Thoracic aorta (tissue), 2 donors: ENCODE data around the gene ANKEF1. TPM values are rescaled to one million over a fixed set of nuclear protein-coding genes. Genes with fewer than 3 reads are reported as not detected.
A peak's percentile ranks its signal among the peaks of the same experiment; 100 is the strongest.

Source experiments
- ATAC-seq: fragments of 150-250 bp; one replicate; pipeline ENCODE4 v1.8.0; 2017; ENCODE audit warnings: low read depth; ENCODE audit not compliant: insufficient number of reproducible peaks, low FRiP score
- DNase-seq: peaks from one replicate; pipeline ENCODE4 v3.0.0-alpha.2; 2020; ENCODE audit warnings: low spot score
- H3K27ac ChIP-seq, 2 donors: fragments of 200-600 bp; sonication (generic); 1 replicate in 1 of 2; 2 replicates in 1 of 2; pipeline ENCODE4 v1.5.1; 2016; ENCODE audit warnings: mild to moderate bottlenecking in 2 of 2, moderate library complexity in 2 of 2
- H3K27me3 ChIP-seq: fragments of 200-600 bp; sonication (generic); replicated peaks from 2 replicates; pipeline ENCODE4 v1.6.0; 2016; ENCODE audit warnings: mild to moderate bottlenecking; ENCODE audit not compliant: insufficient read depth
- H3K36me3 ChIP-seq: fragments of 200-600 bp; sonication (generic); one replicate; pipeline ENCODE4 v1.5.1; 2016
- H3K4me1 ChIP-seq, 2 donors: fragments of 200-600 bp; sonication (generic); 1 replicate in 1 of 2; 2 replicates in 1 of 2; pipeline versions ENCODE4 v1.5.1 to v1.6.0; 2016; ENCODE audit warnings: low read depth in 2 of 2, mild to moderate bottlenecking in 1 of 2; ENCODE audit not compliant: control insufficient read depth in 1 of 2
- H3K4me3 ChIP-seq: fragments of 200-600 bp; sonication (generic); 2 replicates; pipeline ENCODE4 v1.5.1; 2016; ENCODE audit warnings: mild to moderate bottlenecking
- H3K9me3 ChIP-seq: fragments of 200-600 bp; sonication (generic); 2 replicates; pipeline ENCODE4 v1.5.1; 2016
- total RNA-seq, 2 donors: library from RNA; depleted of rRNA; stranded (reverse); fragments of >200 nt; gene quantifications; one replicate each; pipeline versions ENCODE4 v1.1.0 to v1.2.3, GENCODE V29; 2016
- TF ChIP-seq, protein P1 (sequence below): fragments of 200-600 bp; sonication (generic); IDR thresholded peaks from one replicate; pipeline ENCODE4 v1.5.1; 2019; ENCODE audit warnings: antibody characterized with exemption

ANKEF1 gene
- total RNA-seq, 2 donors from 2014 or later, result 0.41 to 1.1 TPM

DNA sequence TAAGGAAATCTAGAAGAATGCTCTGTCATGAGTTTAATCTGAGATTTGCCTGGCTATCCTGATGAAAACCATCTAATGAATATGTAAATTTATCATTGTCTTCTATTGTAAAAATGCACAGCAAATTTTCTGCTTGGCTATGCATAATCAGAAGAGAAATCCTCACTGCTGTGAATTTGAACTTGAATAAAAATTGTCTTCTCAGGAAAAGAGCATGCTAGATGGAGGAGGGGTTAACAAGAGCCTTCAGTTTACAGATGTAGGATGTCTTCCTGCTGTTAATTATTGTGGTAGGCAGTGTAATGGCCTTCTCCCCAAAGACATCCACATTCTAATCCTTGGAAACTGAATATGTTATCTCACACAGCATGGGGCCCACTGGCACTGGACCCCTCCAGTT, 45.8 kb downstream of the ANKEF1 start:
- H3K9me3 ChIP-seq, result no peaks in the 10 kb centered on the region
- no peak overlapping the region for H3K27ac ChIP-seq
- H3K27me3 ChIP-seq, result no peaks in the 10 kb centered on the region
- H3K36me3 ChIP-seq, result no peaks in the 10 kb centered on the region
- DNase-seq, result no peak
- TF ChIP-seq, protein P1, sequence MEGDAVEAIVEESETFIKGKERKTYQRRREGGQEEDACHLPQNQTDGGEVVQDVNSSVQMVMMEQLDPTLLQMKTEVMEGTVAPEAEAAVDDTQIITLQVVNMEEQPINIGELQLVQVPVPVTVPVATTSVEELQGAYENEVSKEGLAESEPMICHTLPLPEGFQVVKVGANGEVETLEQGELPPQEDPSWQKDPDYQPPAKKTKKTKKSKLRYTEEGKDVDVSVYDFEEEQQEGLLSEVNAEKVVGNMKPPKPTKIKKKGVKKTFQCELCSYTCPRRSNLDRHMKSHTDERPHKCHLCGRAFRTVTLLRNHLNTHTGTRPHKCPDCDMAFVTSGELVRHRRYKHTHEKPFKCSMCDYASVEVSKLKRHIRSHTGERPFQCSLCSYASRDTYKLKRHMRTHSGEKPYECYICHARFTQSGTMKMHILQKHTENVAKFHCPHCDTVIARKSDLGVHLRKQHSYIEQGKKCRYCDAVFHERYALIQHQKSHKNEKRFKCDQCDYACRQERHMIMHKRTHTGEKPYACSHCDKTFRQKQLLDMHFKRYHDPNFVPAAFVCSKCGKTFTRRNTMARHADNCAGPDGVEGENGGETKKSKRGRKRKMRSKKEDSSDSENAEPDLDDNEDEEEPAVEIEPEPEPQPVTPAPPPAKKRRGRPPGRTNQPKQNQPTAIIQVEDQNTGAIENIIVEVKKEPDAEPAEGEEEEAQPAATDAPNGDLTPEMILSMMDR, result no peak
- ATAC-seq, result no peak
- H3K4me1 ChIP-seq, result no peaks in the 10 kb centered on the region
- H3K4me3 ChIP-seq, result no peak overlapping the region

DNA sequence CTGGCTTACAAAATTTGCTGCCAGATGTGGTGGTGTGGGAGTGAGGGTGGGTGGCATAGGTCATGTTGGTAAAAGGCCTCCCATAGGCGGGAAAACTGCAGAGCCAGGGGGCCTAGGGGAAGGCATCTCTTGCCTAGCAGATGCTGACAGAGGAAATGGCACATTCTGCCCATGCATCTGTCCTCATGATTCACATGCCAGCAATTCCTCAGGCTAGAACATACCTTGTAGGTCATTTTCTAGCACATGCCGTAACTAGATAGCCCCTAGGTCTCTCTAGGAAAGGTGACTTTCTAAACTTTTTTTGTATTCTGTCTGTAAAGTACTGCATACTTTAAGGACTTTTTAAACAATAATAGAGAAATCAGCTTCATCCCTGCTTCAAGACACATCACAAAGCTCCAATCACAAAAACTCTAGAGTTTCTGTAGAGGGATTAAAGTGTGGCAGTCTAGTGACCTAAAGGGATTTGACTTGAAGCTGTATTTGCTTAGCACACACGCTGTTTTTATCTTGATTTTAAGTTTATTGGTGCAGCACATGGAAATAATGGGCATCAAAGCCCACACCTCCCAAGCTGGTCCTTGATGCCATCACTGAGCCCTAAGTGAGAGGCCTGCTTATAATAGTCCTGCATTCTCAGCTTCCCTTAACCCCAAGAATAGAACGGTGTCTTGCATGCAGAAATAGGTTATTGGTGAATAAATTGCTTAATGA, 55.2 kb downstream of the ANKEF1 start:
- no peak for DNase-seq
- TF ChIP-seq, protein P1, result no peak
- ATAC-seq, result no peak

DNA sequence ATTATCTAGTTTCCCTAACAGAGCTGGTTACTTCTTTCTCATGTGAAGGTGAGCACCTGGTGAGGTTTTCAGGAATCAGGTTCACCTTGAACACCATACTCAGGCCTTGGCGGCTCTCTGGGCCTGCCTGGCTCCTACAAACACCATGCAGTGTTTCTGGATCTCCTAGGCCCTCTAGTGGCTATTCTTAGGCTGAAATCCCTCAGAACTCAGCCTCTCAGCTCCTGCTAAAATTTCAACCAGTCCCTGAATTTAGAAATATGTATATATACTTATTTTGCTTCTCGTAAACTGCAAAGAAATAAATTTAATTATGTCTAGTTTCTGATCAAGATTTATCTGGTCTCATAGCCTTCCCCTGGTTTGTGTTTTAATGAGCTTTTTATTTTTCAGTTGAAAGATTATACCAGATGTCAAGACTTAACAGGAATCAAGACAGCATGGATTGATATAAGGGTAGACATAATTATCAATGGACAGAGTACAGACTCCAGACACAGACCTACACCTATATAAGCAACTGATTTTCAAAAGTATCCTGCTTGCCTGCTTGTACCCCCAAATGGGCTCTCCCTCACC, 55.9 kb downstream of the ANKEF1 start:
- Histone ChIP-seq H3K27ac (no peak overlapping the region), H3K4me1 (no peaks in the 10 kb centered on the region), H3K27me3 (no peaks in the 10 kb centered on the region), H3K4me3 (no peak overlapping the region), H3K9me3 (no peaks in the 10 kb centered on the region), H3K36me3 (no peaks in the 10 kb centered on the region)
- TF ChIP-seq, protein P1, result peak; percentile 55
- peak; percentile 33 for ATAC-seq
- DNase-seq, result no peak

More for the DNA sequence above, 55.2 kb downstream of the ANKEF1 start:
- H3K27me3 ChIP-seq, result no peaks in the 10 kb centered on the region
- H3K9me3 ChIP-seq, result no peaks in the 10 kb centered on the region
- no peak overlapping the region for H3K27ac ChIP-seq
- no peaks in the 10 kb centered on the region for H3K4me1 ChIP-seq
- H3K4me3 ChIP-seq, result no peak overlapping the region
- H3K36me3 ChIP-seq, result no peaks in the 10 kb centered on the region

DNA sequence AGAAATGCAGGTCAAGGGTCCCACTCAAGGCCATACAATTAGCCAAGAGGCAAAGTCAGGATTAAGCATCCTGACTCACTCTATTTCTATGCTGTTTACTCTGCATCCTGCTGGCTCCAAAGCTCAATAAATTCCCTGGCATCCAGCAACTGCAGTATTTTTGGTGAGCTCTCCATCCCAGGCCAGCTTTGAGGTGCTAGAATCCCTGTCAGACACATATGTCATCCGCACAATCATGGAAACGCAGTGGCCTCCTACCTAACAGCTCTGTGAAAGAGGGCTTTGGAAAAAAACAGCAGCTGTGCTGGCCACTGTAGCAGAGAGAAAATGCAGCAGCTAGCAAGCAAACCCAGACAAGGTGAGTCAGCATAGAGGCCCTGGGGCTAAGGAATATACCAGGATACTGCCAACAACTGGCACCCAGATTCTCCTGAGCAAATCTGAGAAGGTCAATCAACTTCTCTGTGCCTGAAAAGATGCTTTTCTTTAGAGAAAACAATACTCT, 58.4 kb downstream of the ANKEF1 start:
- no peak for DNase-seq
- no peaks in the 10 kb centered on the region for H3K4me1 ChIP-seq
- no peak for ATAC-seq
- no peaks in the 10 kb centered on the region for H3K9me3 ChIP-seq
- H3K27ac ChIP-seq, result no peak overlapping the region
- TF ChIP-seq, protein P1, result no peak
- no peak overlapping the region for H3K4me3 ChIP-seq
- H3K36me3 ChIP-seq, result no peaks in the 10 kb centered on the region
- no peaks in the 10 kb centered on the region for H3K27me3 ChIP-seq

DNA sequence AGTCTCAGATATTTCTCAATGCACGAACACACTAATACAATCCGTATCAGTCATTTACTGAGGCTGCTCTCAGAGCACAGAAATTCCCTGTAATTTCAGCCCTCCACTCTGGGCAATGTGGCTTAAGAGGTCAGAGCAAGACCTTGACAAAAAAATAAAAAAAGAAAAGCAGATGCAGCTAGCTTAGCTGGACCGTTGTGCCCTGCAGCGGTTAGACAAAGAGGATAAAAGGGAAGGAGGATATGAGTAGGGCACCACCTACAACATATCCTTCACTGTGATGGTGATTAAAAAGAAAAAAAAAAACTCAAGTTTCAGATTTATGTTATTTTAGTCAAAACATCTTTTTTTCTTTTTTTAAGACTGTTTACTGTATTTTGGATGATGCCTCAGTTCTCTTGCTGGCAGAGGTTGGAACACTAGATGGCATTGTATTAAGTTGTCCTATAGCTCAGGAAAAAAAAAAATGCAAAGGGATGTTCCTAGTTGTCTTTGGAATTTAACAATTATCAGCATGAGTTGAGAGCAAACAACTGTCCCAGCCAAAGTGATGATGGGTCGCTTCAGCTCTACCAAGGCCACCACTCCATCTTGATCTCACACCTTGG, 59.9 kb downstream of the ANKEF1 start:
- Histone ChIP-seq H3K4me3 (no peak overlapping the region), H3K4me1 (no peaks in the 10 kb centered on the region), H3K9me3 (no peaks in the 10 kb centered on the region), H3K36me3 (no peaks in the 10 kb centered on the region), H3K27me3 (no peaks in the 10 kb centered on the region), H3K27ac (no peak overlapping the region)
- TF ChIP-seq, protein P1, result no peak
- DNase-seq (no peak), ATAC-seq (no peak)
